ENCODE measurements around the gene BACH2.

GRCh38 chr6:89938014-89938413, 358.6 kb downstream of the BACH2 start:
- TF ChIP-seq MEIS2 (IDR thresholded peaks at IDR 0.05; ENCODE audit: partially characterized antibody) (no peak), ZBTB7A (IDR thresholded peaks at IDR 0.05; ENCODE audit: borderline replicate concordance, control insufficient read depth, low read depth, low read length) (no peak)

All from K562 (cell line).